ENCODE results near the gene HPCAL1.

DNA sequence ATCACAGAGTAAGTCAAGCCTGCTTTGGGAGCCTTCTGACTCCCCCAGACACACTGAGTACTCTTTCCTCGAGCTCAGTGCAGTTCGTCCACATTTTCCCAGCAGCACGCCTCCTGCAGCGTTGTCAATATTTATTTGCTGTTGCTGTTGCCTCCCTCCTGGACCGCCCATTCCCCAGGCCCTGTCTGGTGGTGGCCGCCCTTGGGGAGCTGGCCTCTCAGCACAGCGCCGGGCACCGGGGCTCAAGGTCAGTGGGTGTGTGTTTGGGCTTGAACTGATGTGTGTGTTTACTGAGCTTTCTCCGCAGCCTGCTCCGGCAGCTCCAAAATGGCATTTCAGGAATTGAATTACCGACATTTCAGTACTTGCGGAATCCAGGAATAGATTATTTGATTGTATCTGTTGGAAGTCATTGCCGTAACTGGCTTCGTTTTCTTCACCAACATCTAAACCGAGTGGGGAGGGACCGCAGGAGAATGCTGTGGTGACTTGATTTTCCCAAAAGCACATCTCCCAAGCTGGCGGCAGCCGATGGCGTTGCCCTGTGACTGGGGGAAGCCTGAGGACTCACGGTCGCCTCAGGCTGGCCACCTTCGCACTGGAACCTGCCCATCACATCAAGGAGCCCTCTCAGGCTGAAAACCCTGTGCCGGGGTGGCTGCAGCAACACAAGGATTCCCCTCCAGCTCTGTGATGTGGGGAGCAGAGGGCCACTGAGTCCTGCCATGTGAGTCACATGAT is 66.0 kb downstream of the HPCAL1 start:
- TF ChIP-seq, protein P1, sequence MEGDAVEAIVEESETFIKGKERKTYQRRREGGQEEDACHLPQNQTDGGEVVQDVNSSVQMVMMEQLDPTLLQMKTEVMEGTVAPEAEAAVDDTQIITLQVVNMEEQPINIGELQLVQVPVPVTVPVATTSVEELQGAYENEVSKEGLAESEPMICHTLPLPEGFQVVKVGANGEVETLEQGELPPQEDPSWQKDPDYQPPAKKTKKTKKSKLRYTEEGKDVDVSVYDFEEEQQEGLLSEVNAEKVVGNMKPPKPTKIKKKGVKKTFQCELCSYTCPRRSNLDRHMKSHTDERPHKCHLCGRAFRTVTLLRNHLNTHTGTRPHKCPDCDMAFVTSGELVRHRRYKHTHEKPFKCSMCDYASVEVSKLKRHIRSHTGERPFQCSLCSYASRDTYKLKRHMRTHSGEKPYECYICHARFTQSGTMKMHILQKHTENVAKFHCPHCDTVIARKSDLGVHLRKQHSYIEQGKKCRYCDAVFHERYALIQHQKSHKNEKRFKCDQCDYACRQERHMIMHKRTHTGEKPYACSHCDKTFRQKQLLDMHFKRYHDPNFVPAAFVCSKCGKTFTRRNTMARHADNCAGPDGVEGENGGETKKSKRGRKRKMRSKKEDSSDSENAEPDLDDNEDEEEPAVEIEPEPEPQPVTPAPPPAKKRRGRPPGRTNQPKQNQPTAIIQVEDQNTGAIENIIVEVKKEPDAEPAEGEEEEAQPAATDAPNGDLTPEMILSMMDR (IDR thresholded peaks at IDR 0.05), result no peak
- no peak for TF ChIP-seq POLR2A (IDR thresholded peaks at IDR 0.05)

Measured in testis (tissue), 2 donors.